Esophagus squamous epithelium (tissue), 5 donors: ENCODE measurements around the gene STX12. TPM values are rescaled to one million over a fixed set of nuclear protein-coding genes. Genes with fewer than 3 reads are reported as not detected.
A peak's percentile ranks its signal among the peaks of the same experiment; 100 is the strongest.
"Not testable (repeated sequence)": the region's sequence is repeated elsewhere in the genome, so short reads cannot be mapped to it uniquely, and the experiment has no call there.

Source experiments
- DNase-seq: peaks from one replicate; lab custom pipeline; 2025; lab: John Stamatoyannopoulos, UW
- H3K27ac ChIP-seq, 4 donors: fragments of 200-600 bp; sonication (generic); one replicate each; pipeline ENCODE4 v1.5.1; 2016 to 2019; ENCODE audit warnings: mild to moderate bottlenecking in 1 of 4
- H3K27me3 ChIP-seq, 4 donors: fragments of 200-600 bp; sonication (generic); 1 replicate in 3 of 4; 2 replicates in 1 of 4; pipeline versions ENCODE4 v1.5.1 to v1.6.0; 2017 to 2021; ENCODE audit warnings: antibody characterized with exemption in 1 of 4
- H3K36me3 ChIP-seq, 3 donors: fragments of 200-600 bp; sonication (generic); one replicate each; pipeline ENCODE4 v1.5.1; 2016 to 2019
- H3K4me1 ChIP-seq, 3 donors: fragments of 200-600 bp; sonication (generic); one replicate each; pipeline ENCODE4 v1.5.1; 2017 to 2019
- H3K4me3 ChIP-seq, 4 donors: fragments of 200-600 bp; sonication (generic); 1 replicate in 3 of 4; 2 replicates in 1 of 4; pipeline ENCODE4 v1.5.1; 2016 to 2019; ENCODE audit warnings: mild to moderate bottlenecking in 2 of 4, moderate library complexity in 1 of 4
- H3K9me3 ChIP-seq, 3 donors: fragments of 200-600 bp; sonication (generic); one replicate each; pipeline ENCODE4 v1.5.1; 2016 to 2019
- POLR2A ChIP-seq, 4 donors: fragments of 450-650 bp; IDR thresholded peaks; one replicate each; pipeline ENCODE4 v1.6.1; 2017; ENCODE audit warnings: antibody characterized with exemption in 4 of 4, mild to moderate bottlenecking in 4 of 4, moderate library complexity in 3 of 4
- WGBS, 2 donors: methylation state at CpG; one replicate each; pipeline ENCODE4 v1.1.5; 2018; 5-methylcytosine and 5-hydroxymethylcytosine counted together
- intact Hi-C: fragments of 100-400 bp; cut with DNase I; formaldehyde crosslinking; loops from one replicate; pipeline ENCODE4 v1.15.0; 2022
- total RNA-seq, 4 donors: library from RNA; depleted of rRNA; stranded (reverse); fragments of >200 nt; gene quantifications; one replicate each; pipeline ENCODE4 v1.1.0, GENCODE V29; 2016
- TF ChIP-seq, protein P1 (sequence below), 6 experiments: fragments of 450-650 bp in 4 of 6; fragments of 200-600 bp in 2 of 6; sonication (generic) in 2 of 6; IDR thresholded peaks; one replicate each; pipeline ENCODE4 v1.5.1; 2016 to 2019; ENCODE audit warnings: antibody characterized with exemption in 6 of 6, mild to moderate bottlenecking in 4 of 6, moderate library complexity in 4 of 6
- donor health status: DM: yes; HTN: yes; CAD: no.

STX12 gene
- total RNA-seq, 4 donors from 2014 or later: 52.6 to 64.4 (median 56.8) TPM

DNA sequence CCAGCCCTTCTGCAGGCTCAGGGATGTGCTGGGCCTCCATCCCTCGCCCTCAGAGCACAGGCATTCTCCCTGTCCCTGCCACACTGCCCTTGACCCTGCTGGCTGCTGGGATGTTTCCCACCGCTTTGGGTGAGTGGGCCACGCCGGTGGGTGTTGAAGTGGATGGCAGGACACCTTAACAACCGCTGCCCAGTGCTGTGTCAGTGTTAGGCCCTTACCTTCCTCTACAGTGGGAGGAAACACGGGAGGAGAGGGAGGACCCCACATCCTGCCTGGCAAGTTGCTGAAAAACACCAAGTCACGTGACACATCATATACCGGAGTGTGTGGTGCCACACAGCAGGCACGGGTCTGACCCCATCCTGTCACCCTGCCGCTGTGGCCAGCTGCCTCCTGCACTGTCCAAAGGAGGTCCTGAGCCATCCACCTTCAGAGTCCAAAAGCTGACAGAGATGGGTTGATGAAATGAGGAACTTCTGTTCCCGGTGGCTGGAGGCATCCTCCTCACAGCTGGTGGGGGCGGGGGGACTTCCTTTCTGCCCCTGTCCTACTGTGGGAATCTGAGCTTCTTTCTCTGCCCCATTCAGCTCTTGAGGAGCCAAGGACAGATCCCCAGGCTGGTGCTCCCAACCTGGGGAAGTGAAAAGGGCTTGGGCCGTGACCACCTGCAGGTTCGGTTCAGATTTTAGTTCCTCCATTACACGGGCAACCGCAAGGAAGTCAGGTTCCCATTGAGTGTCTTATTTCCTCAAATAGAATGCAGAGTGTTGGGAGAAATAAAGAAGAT, 96.1 kb downstream of the STX12 start:
- Histone ChIP-seq H3K4me3 (peak overlapping the region in 1 of 4 donors; percentile 23), H3K27ac (peak overlapping the region in 3 of 4 donors; percentile 51 to 83 (median 65)), H3K9me3 (no peaks in the 10 kb centered on the region), H3K4me1 (peaks cover 2 to 47% (median 27%) of the 10 kb centered on the region in 3 donors), H3K36me3 (no peaks in the 10 kb centered on the region), H3K27me3 (no peaks in the 10 kb centered on the region)
- WGBS, 2 donors: 43 to 56% methylated on average over 6 to 10 of the region's 16 CpGs
- intact Hi-C loops: no loop called here
- TF ChIP-seq POLR2A (IDR thresholded peaks at IDR 0.05): peak in 1 of 4 donors; percentile 46
- TF ChIP-seq, protein P1, sequence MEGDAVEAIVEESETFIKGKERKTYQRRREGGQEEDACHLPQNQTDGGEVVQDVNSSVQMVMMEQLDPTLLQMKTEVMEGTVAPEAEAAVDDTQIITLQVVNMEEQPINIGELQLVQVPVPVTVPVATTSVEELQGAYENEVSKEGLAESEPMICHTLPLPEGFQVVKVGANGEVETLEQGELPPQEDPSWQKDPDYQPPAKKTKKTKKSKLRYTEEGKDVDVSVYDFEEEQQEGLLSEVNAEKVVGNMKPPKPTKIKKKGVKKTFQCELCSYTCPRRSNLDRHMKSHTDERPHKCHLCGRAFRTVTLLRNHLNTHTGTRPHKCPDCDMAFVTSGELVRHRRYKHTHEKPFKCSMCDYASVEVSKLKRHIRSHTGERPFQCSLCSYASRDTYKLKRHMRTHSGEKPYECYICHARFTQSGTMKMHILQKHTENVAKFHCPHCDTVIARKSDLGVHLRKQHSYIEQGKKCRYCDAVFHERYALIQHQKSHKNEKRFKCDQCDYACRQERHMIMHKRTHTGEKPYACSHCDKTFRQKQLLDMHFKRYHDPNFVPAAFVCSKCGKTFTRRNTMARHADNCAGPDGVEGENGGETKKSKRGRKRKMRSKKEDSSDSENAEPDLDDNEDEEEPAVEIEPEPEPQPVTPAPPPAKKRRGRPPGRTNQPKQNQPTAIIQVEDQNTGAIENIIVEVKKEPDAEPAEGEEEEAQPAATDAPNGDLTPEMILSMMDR (IDR thresholded peaks at IDR 0.05): no peak
- no peak for DNase-seq

DNA sequence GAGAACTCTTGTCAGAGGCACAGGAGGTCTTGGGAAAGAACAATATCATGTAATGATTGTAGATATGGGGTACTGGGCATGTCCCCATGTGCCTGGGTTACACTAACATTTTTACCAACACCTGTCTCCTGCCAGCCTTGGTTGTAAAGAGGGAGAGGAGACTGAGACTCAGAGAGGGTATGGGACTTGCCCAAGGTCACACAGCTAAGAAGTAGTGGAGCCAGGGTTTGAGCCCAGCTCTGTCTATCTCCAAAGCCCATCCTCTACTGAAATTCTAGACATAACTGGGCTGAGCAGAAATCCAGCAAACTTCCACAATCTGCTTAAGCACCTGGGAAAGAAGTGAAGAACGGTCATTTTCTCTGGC, 96.7 kb downstream of the STX12 start:
- Histone ChIP-seq H3K4me3 (no peak overlapping the region), H3K4me1 (peaks cover 0 to 42% (median 24%) of the 10 kb centered on the region in 3 donors), H3K9me3 (no peaks in the 10 kb centered on the region), H3K36me3 (no peaks in the 10 kb centered on the region), H3K27ac (peak overlapping the region in 2 of 4 donors; percentile 51 to 83), H3K27me3 (no peaks in the 10 kb centered on the region)
- no peak for TF ChIP-seq POLR2A (IDR thresholded peaks at IDR 0.05)
- TF ChIP-seq, protein P1 (IDR thresholded peaks at IDR 0.05): no peak
- DNase-seq: no peak
- 89% methylated on average over 1 of the region's 1 CpG; no CpG with 5 or more reads in 1 of the 2 donors for WGBS, 2 donors
- intact Hi-C loops: no loop called here

- H3K4me3 ChIP-seq, H3K36me3 ChIP-seq, H3K9me3 ChIP-seq, DNase-seq, H3K27me3 ChIP-seq, H3K27ac ChIP-seq, intact Hi-C loops: not testable (repeated sequence)
- H3K4me1 ChIP-seq: peaks cover 0 to 48% (median 26%) of the 10 kb centered on the region in 3 donors
- 84 to 92% methylated on average over 5 to 7 of the region's 7 CpGs for WGBS, 2 donors
Observed at GRCh38 chr1:27871076-27871475, 98.1 kb downstream of the STX12 start.

- Histone ChIP-seq H3K27me3 (no peaks in the 10 kb centered on the region), H3K4me3 (peak within 1 kb of the TSS; percentile 49 to 77 (median 66)), H3K36me3 (no peaks in the 10 kb centered on the region), H3K4me1 (peaks cover 0 to 48% (median 26%) of the 10 kb centered on the region in 3 donors), H3K9me3 (no peaks in the 10 kb centered on the region), H3K27ac (peak within 1 kb of the TSS; percentile 58 to 86 (median 76))
- WGBS, 2 donors: 45 to 65% methylated on average over 7 to 11 of the region's 53 CpGs
- intact Hi-C loops: no loop called here
- TF ChIP-seq, protein P1 (IDR thresholded peaks at IDR 0.05): no peak
- TF ChIP-seq POLR2A (IDR thresholded peaks at IDR 0.05): peak in 2 of 4 donors; percentile 52 to 91
- DNase-seq: no peak
Observed at GRCh38 chr1:27872059-27872801, 99.2 kb downstream of the STX12 start, which contains the start of gene THEMIS2. THEMIS2 (plus strand) TSS chr1:27872544; CDS start chr1:27872572, 28 bp downstream.

DNA sequence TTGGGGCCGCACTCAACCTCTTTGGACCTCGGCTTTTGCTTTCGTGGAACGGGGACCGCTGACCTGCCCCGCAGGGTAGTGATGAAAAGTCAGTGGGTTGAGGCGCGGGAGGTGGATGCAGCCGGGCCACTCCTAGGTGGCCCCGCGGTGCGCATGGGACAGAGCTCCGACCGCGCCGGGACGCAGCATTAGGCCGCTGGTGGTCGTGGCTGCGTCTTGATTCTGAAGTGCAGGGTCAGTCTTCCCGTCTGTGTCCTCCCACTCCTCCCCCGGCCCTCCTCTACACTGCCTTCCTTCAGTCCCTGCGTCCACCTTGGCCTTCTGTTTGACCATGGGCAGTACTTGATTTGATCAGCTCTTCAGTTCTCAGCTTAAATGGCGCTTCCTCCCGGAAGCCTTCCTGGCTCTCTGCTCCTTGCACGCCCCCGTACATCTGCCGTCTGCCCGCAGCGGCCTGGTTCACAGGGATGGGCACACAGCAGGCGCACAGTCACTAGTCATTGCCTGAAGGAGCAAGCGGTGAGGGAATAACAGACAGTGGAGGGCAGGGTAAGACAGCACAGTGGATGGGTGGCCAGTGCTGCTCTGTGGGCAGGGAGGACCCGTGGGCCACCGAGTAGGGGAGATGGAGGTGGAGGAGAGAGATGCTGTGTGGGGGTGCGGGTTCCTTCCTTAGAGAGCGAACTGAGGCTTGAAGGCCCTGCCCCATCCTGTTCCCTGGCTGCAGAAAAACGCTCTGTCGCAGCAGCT, 100.0 kb downstream of the STX12 start:
- intact Hi-C loops: no loop called here
- WGBS, 2 donors: 5 to 19% methylated on average over 18 to 28 of the region's 38 CpGs
- Histone ChIP-seq H3K27me3 (no peaks in the 10 kb centered on the region), H3K36me3 (no peaks in the 10 kb centered on the region), H3K4me3 (peak overlapping the region; percentile 49 to 77 (median 66)), H3K4me1 (peaks cover 0 to 47% (median 26%) of the 10 kb centered on the region in 3 donors), H3K9me3 (no peaks in the 10 kb centered on the region), H3K27ac (peak overlapping the region; percentile 58 to 86 (median 76))
- no peak for DNase-seq
- TF ChIP-seq POLR2A (IDR thresholded peaks at IDR 0.05): no peak
- TF ChIP-seq, protein P1 (IDR thresholded peaks at IDR 0.05): no peak
